ENCODE measurements around the gene TAGLN. TPM values are rescaled to one million over a fixed set of nuclear protein-coding genes. Genes with fewer than 3 reads are reported as not detected.

TAGLN gene
- total and polyA plus RNA-seq, 8 donors = 575 to 3,801 (median 2,089) TPM

DNA sequence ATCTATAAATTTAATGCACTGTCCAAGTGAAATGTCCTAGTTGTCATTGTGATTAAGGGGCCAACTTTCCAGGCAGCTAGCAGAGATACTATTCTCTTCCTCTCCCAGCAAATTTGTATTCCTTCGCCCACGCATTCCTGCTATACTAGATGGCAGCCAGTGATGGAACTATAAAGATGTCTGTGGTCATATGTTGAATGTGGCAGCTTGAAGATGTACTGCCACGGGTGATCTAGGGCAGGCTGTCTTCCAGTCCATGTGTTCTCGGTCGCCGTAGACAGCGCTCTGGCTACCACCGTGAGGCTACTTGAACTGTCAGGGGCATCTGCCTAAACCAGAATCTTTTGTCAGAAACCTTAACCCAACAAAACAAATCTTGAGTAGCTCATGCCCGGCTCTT lies 29.0 kb upstream of the TAGLN start:
- Histone ChIP-seq H3K4me3 (no peak overlapping the region), H3K27ac (peak overlapping the region in 1 of 5 donors; percentile 19), H3K4me1 (peaks cover 14 to 62% (median 27%) of the 10 kb centered on the region in 4 donors), H3K36me3 (peaks cover 21 to 67% (median 62%) of the 10 kb centered on the region in 4 donors), H3K9me3 (no peaks in the 10 kb centered on the region), H3K27me3 (no peaks in the 10 kb centered on the region)
- TF ChIP-seq EP300 (IDR thresholded peaks at IDR 0.05) (no peak), POLR2AphosphoS5 (IDR thresholded peaks at IDR 0.05) (no peak), POLR2A (IDR thresholded peaks at IDR 0.05) (no peak)
- TF ChIP-seq, protein P1, sequence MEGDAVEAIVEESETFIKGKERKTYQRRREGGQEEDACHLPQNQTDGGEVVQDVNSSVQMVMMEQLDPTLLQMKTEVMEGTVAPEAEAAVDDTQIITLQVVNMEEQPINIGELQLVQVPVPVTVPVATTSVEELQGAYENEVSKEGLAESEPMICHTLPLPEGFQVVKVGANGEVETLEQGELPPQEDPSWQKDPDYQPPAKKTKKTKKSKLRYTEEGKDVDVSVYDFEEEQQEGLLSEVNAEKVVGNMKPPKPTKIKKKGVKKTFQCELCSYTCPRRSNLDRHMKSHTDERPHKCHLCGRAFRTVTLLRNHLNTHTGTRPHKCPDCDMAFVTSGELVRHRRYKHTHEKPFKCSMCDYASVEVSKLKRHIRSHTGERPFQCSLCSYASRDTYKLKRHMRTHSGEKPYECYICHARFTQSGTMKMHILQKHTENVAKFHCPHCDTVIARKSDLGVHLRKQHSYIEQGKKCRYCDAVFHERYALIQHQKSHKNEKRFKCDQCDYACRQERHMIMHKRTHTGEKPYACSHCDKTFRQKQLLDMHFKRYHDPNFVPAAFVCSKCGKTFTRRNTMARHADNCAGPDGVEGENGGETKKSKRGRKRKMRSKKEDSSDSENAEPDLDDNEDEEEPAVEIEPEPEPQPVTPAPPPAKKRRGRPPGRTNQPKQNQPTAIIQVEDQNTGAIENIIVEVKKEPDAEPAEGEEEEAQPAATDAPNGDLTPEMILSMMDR (IDR thresholded peaks at IDR 0.05) = no peak
- 78 to 89% (median 87%) methylated on average over 9 of the region's 9 CpGs for WGBS, 5 donors
- intact Hi-C loops (cut with DNase I; ENCODE audit: low total_unique reads) = no loop called here
- peak in 1 of 2 donors; percentile 9 for DNase-seq

DNA sequence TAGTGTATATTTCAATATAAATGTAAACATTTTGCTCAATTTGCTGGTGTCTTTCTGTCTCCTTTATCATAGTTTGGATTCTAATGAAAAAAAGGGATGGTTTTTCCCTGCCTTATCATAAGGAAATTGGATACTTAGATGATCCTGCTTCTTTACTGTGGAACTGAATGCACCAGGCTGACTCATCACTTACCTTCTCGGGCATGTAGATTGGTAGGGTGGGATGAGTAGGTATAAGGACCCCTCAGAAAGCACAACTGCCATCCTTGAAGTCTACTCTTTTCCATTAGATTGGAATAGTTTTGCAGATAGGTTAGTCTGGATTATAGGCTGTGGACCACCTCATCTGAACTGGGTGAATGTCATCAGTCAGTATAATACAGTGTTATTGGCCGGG lies 28.2 kb upstream of the TAGLN start:
- Histone ChIP-seq H3K27ac (peak overlapping the region in 1 of 5 donors; percentile 21), H3K4me3 (no peak overlapping the region), H3K27me3 (no peaks in the 10 kb centered on the region), H3K36me3 (peaks cover 13 to 59% (median 54%) of the 10 kb centered on the region in 4 donors), H3K9me3 (no peaks in the 10 kb centered on the region), H3K4me1 (peaks cover 11 to 64% (median 32%) of the 10 kb centered on the region in 4 donors)
- DNase-seq = no peak
- TF ChIP-seq, protein P1 (IDR thresholded peaks at IDR 0.05) = no peak
- TF ChIP-seq POLR2AphosphoS5 (IDR thresholded peaks at IDR 0.05) (no peak), POLR2A (IDR thresholded peaks at IDR 0.05) (no peak), EP300 (IDR thresholded peaks at IDR 0.05) (no peak)
- intact Hi-C loops (cut with DNase I; ENCODE audit: low total_unique reads) = no loop called here
- WGBS, 5 donors = 80 to 92% (median 90%) methylated on average over 2 of the region's 2 CpGs

DNA sequence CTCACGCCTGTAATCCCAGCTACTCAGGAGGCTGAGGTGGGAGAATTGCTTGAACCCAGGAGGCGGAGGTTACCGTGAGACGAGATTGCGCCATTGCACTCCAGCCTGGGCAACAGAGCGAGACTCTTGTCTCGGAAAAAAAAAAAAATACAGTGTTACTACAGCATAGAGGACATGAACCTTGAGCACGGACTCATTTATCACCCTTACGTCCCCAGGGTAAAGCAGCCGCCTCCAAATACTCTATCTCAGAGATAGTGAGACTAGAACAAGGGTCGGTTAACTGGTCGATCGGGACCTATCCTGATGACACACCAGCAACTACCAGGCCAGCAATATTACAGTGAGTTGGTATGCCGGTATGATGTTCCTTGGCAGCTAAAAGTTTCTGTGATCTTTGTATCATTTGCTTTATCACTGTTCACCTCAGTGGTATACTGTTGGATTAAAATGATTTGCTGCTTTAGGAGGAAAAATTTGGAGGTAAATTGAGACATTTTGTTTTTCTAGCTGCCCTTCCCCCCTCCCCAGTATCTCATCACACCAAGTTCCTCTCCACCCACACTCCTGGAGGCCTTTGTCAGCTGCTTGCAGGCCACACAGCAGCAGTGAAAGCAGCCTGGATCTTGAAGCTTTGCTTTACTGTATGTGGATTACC lies 27.6 kb upstream of the TAGLN start:
- intact Hi-C loops (cut with DNase I; ENCODE audit: low total_unique reads) = no loop called here
- Histone ChIP-seq H3K27me3 (no peaks in the 10 kb centered on the region), H3K9me3 (no peaks in the 10 kb centered on the region), H3K27ac (peak overlapping the region in 2 of 5 donors; percentile 16 to 21), H3K4me3 (no peak overlapping the region), H3K4me1 (peaks cover 8 to 64% (median 37%) of the 10 kb centered on the region in 4 donors), H3K36me3 (peaks cover 12 to 54% (median 49%) of the 10 kb centered on the region in 4 donors)
- WGBS, 5 donors = 63 to 77% (median 75%) methylated on average over 14 of the region's 14 CpGs
- peak; percentile 18 to 26 for DNase-seq
- TF ChIP-seq POLR2A (IDR thresholded peaks at IDR 0.05) (no peak), POLR2AphosphoS5 (IDR thresholded peaks at IDR 0.05) (no peak), EP300 (IDR thresholded peaks at IDR 0.05) (no peak)
- TF ChIP-seq, protein P1 (IDR thresholded peaks at IDR 0.05) = no peak

DNA sequence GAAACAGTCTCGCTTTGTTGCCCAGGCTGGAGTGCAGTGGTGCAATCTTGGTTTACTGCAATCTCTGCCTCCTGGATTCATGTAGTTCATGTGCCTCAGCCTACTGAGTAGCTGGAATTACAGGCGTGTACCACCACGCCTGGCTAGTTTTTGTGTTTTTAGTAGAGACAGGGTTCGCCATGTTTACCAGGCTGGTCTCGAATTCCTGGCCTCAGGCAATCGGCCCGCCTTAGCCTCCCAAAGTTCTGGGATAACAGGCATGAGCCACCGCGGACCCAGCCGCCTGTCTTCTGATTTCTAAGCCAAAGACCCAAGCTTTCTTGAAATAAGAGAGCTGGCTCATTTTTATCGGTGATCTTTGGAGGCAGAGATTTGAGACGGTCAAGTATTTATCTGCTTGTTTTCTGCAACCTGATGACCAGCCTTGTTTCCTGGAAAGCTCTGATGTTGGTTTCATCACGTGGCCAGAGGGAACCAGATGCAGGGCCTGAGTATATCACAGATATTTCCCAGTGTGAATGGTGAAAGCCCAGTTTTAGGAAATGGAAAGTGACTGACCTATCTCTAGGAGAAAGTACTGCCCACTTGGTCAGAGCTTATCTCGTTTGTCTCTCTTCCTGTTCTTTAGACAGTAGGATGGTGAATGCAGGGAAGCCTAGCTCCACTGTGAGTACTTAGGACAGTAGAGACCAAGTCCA lies 26.3 kb upstream of the TAGLN start:
- WGBS, 5 donors = 59 to 71% (median 62%) methylated on average over 14 of the region's 14 CpGs
- TF ChIP-seq EP300 (IDR thresholded peaks at IDR 0.05) = no peak
- Histone ChIP-seq H3K36me3 (peaks cover 5 to 40% (median 36%) of the 10 kb centered on the region in 4 donors), H3K27me3 (no peaks in the 10 kb centered on the region), H3K27ac (peak overlapping the region in 4 of 5 donors; percentile 43 to 99 (median 48)), H3K9me3 (no peaks in the 10 kb centered on the region), H3K4me1 (peaks cover 17 to 67% (median 44%) of the 10 kb centered on the region in 4 donors), H3K4me3 (no peak overlapping the region)
- intact Hi-C loops (cut with DNase I; ENCODE audit: low total_unique reads) = no loop called here
- DNase-seq = peak; percentile 24 to 28
